WTC11 (cell line): ENCODE measurements around the gene BTBD19. TPM values are rescaled to one million over a fixed set of nuclear protein-coding genes. Genes with fewer than 3 reads are reported as not detected.

Experiments
- CREM ChIP-seq: sonication (generic); formaldehyde crosslinking; IDR thresholded peaks from 2 replicates; pipeline ENCODE4 v1.8.1; 2022; ENCODE audit warnings: mild to moderate bottlenecking, missing genetic modification reagents, moderate library complexity
- E2F1 ChIP-seq: sonication (generic); formaldehyde crosslinking; IDR thresholded peaks from 2 replicates; pipeline ENCODE4 v1.8.0; 2022; ENCODE audit warnings: mild to moderate bottlenecking, missing genetic modification reagents
- ESRRA ChIP-seq: sonication (generic); formaldehyde crosslinking; IDR thresholded peaks from 2 replicates; pipeline ENCODE4 v1.8.1; 2022; ENCODE audit warnings: mild to moderate bottlenecking, missing genetic modification reagents, borderline replicate concordance
- FOXK1 ChIP-seq: sonication (generic); formaldehyde crosslinking; IDR thresholded peaks from 2 replicates; pipeline ENCODE4 v1.8.0; 2022; ENCODE audit warnings: mild to moderate bottlenecking, moderate library complexity, missing genetic modification reagents
- FOXP1 ChIP-seq: sonication (generic); formaldehyde crosslinking; IDR thresholded peaks from 2 replicates; pipeline ENCODE4 v1.8.0; 2022; ENCODE audit warnings: missing genetic modification reagents, mild to moderate bottlenecking, moderate library complexity, borderline replicate concordance
- GABPB1 ChIP-seq: sonication (generic); formaldehyde crosslinking; IDR thresholded peaks from 2 replicates; pipeline ENCODE4 v1.8.1; 2023; ENCODE audit warnings: mild to moderate bottlenecking, missing genetic modification reagents
- HMGA2 ChIP-seq: fragments of 250-450 bp; sonication (Bioruptor Pico); IDR thresholded peaks from 2 replicates; pipeline ENCODE4 v1.4.0; 2021; ENCODE audit warnings: mild to moderate bottlenecking, moderate library complexity
- NFE2L1 ChIP-seq: sonication (generic); formaldehyde crosslinking; IDR thresholded peaks from 2 replicates; pipeline ENCODE4 v1.8.1; 2023; ENCODE audit warnings: missing genetic modification reagents
- RELA ChIP-seq: sonication (generic); formaldehyde crosslinking; IDR thresholded peaks from 2 replicates; pipeline ENCODE4 v1.8.1; 2022; ENCODE audit warnings: missing genetic modification reagents, mild to moderate bottlenecking, borderline replicate concordance
- RORB ChIP-seq: fragments of 250-450 bp; sonication (Bioruptor Pico); IDR thresholded peaks from 2 replicates; pipeline ENCODE4 v1.9.0; 2021; ENCODE audit warnings: mild to moderate bottlenecking
- SP1 ChIP-seq: sonication (generic); formaldehyde crosslinking; conservative IDR thresholded peaks from 2 replicates; pipeline ENCODE4 v1.8.1; 2022; ENCODE audit warnings: missing genetic modification reagents
- ZBTB21 ChIP-seq: sonication (generic); formaldehyde crosslinking; IDR thresholded peaks from 2 replicates; pipeline ENCODE4 v1.8.1; 2023; ENCODE audit warnings: mild to moderate bottlenecking, missing genetic modification reagents, borderline replicate concordance
- ZNF121 ChIP-seq: sonication (generic); formaldehyde crosslinking; IDR thresholded peaks from 2 replicates; pipeline ENCODE4 v1.8.0; 2023; ENCODE audit warnings: missing genetic modification reagents
- ZNF317 ChIP-seq: sonication (generic); formaldehyde crosslinking; IDR thresholded peaks from 2 replicates; pipeline ENCODE4 v1.8.1; 2023; ENCODE audit warnings: low read depth, mild to moderate bottlenecking, moderate library complexity, missing genetic modification reagents, borderline replicate concordance
- ZNF512 ChIP-seq: sonication (generic); formaldehyde crosslinking; IDR thresholded peaks from 2 replicates; pipeline ENCODE4 v1.8.1; 2022; ENCODE audit warnings: missing genetic modification reagents, borderline replicate concordance
- ZNF671 ChIP-seq: fragments of 250-450 bp; sonication (Bioruptor Pico); IDR thresholded peaks from 2 replicates; pipeline ENCODE4 v1.8.0; 2021; ENCODE audit warnings: mild to moderate bottlenecking
- total RNA-seq: library from RNA; stranded (reverse); gene quantifications from 3 replicates; pipeline ENCODE4 v1.2.3, GENCODE V29; 2021
- TF ChIP-seq, protein P1 (sequence below): sonication (generic); formaldehyde crosslinking; IDR thresholded peaks from 2 replicates; pipeline ENCODE4 v1.8.0; 2022; ENCODE audit warnings: mild to moderate bottlenecking, missing genetic modification reagents
- TF ChIP-seq, protein P2 (sequence below): sonication (generic); formaldehyde crosslinking; IDR thresholded peaks from 2 replicates; pipeline ENCODE4 v1.8.0; 2022; ENCODE audit warnings: missing genetic modification reagents
- TF ChIP-seq, protein P3 (sequence below): sonication (generic); formaldehyde crosslinking; IDR thresholded peaks from 2 replicates; pipeline ENCODE4 v1.8.1; 2022; ENCODE audit warnings: mild to moderate bottlenecking, moderate library complexity, missing genetic modification reagents
- TF ChIP-seq, protein P4 (sequence below): sonication (generic); formaldehyde crosslinking; IDR thresholded peaks from 2 replicates; pipeline ENCODE4 v1.8.0; 2023; ENCODE audit warnings: missing genetic modification reagents, mild to moderate bottlenecking, borderline replicate concordance
- TF ChIP-seq, protein P5 (sequence below): sonication (generic); formaldehyde crosslinking; IDR thresholded peaks from 2 replicates; pipeline ENCODE4 v1.8.0; 2022; ENCODE audit warnings: mild to moderate bottlenecking, missing genetic modification reagents
- TF ChIP-seq, protein P6 (sequence below): fragments of 250-450 bp; sonication (Bioruptor Pico); IDR thresholded peaks from 2 replicates; pipeline ENCODE4 v1.9.0; 2021; ENCODE audit warnings: mild to moderate bottlenecking

Gene BTBD19
- total RNA-seq, 1 experiment from 2014 or later = 1.7 TPM

- TF ChIP-seq, protein P1, sequence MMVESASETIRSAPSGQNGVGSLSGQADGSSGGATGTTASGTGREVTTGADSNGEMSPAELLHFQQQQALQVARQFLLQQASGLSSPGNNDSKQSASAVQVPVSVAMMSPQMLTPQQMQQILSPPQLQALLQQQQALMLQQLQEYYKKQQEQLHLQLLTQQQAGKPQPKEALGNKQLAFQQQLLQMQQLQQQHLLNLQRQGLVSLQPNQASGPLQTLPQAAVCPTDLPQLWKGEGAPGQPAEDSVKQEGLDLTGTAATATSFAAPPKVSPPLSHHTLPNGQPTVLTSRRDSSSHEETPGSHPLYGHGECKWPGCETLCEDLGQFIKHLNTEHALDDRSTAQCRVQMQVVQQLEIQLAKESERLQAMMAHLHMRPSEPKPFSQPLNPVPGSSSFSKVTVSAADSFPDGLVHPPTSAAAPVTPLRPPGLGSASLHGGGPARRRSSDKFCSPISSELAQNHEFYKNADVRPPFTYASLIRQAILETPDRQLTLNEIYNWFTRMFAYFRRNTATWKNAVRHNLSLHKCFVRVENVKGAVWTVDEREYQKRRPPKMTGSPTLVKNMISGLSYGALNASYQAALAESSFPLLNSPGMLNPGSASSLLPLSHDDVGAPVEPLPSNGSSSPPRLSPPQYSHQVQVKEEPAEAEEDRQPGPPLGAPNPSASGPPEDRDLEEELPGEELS = peak; percentile 87
- no peak for TF ChIP-seq RORB (CRISPR knock-in tag)
- TF ChIP-seq, protein P2, sequence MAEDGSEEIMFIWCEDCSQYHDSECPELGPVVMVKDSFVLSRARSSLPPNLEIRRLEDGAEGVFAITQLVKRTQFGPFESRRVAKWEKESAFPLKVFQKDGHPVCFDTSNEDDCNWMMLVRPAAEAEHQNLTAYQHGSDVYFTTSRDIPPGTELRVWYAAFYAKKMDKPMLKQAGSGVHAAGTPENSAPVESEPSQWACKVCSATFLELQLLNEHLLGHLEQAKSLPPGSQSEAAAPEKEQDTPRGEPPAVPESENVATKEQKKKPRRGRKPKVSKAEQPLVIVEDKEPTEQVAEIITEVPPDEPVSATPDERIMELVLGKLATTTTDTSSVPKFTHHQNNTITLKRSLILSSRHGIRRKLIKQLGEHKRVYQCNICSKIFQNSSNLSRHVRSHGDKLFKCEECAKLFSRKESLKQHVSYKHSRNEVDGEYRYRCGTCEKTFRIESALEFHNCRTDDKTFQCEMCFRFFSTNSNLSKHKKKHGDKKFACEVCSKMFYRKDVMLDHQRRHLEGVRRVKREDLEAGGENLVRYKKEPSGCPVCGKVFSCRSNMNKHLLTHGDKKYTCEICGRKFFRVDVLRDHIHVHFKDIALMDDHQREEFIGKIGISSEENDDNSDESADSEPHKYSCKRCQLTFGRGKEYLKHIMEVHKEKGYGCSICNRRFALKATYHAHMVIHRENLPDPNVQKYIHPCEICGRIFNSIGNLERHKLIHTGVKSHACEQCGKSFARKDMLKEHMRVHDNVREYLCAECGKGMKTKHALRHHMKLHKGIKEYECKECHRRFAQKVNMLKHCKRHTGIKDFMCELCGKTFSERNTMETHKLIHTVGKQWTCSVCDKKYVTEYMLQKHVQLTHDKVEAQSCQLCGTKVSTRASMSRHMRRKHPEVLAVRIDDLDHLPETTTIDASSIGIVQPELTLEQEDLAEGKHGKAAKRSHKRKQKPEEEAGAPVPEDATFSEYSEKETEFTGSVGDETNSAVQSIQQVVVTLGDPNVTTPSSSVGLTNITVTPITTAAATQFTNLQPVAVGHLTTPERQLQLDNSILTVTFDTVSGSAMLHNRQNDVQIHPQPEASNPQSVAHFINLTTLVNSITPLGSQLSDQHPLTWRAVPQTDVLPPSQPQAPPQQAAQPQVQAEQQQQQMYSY (CRISPR knock-in tag) = no peak
- no peak for TF ChIP-seq CREM (CRISPR knock-in tag)
- peak; percentile 53; the same call in 1 of the 2 replicates for TF ChIP-seq E2F1
- TF ChIP-seq, protein P3, sequence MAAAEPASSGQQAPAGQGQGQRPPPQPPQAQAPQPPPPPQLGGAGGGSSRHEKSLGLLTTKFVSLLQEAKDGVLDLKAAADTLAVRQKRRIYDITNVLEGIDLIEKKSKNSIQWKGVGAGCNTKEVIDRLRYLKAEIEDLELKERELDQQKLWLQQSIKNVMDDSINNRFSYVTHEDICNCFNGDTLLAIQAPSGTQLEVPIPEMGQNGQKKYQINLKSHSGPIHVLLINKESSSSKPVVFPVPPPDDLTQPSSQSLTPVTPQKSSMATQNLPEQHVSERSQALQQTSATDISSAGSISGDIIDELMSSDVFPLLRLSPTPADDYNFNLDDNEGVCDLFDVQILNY (CRISPR knock-in tag) = 0 out of 2 replicates have a peak, but pooled peaks have one; percentile 14
- TF ChIP-seq RELA (CRISPR knock-in tag) = peak; percentile 67; the same call in 1 of the 2 replicates
- TF ChIP-seq ESRRA (CRISPR knock-in tag) = peak; percentile 61; the same call in 1 of the 2 replicates
- peak; percentile 64; the same call in 1 of the 2 replicates for TF ChIP-seq ZBTB21 (CRISPR knock-in tag)
- TF ChIP-seq HMGA2 (CRISPR knock-in tag) = no peak
- TF ChIP-seq, protein P4, sequence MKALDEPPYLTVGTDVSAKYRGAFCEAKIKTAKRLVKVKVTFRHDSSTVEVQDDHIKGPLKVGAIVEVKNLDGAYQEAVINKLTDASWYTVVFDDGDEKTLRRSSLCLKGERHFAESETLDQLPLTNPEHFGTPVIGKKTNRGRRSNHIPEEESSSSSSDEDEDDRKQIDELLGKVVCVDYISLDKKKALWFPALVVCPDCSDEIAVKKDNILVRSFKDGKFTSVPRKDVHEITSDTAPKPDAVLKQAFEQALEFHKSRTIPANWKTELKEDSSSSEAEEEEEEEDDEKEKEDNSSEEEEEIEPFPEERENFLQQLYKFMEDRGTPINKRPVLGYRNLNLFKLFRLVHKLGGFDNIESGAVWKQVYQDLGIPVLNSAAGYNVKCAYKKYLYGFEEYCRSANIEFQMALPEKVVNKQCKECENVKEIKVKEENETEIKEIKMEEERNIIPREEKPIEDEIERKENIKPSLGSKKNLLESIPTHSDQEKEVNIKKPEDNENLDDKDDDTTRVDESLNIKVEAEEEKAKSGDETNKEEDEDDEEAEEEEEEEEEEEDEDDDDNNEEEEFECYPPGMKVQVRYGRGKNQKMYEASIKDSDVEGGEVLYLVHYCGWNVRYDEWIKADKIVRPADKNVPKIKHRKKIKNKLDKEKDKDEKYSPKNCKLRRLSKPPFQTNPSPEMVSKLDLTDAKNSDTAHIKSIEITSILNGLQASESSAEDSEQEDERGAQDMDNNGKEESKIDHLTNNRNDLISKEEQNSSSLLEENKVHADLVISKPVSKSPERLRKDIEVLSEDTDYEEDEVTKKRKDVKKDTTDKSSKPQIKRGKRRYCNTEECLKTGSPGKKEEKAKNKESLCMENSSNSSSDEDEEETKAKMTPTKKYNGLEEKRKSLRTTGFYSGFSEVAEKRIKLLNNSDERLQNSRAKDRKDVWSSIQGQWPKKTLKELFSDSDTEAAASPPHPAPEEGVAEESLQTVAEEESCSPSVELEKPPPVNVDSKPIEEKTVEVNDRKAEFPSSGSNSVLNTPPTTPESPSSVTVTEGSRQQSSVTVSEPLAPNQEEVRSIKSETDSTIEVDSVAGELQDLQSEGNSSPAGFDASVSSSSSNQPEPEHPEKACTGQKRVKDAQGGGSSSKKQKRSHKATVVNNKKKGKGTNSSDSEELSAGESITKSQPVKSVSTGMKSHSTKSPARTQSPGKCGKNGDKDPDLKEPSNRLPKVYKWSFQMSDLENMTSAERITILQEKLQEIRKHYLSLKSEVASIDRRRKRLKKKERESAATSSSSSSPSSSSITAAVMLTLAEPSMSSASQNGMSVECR (CRISPR knock-in tag) = 0 out of 2 replicates have a peak, but pooled peaks have one; percentile 29
- TF ChIP-seq ZNF121 = 0 out of 2 replicates have a peak, but pooled peaks have one; percentile 11
- 0 out of 2 replicates have a peak, but pooled peaks have one; percentile 51 for TF ChIP-seq FOXK1
- TF ChIP-seq ZNF671 = no peak
- TF ChIP-seq, protein P5, sequence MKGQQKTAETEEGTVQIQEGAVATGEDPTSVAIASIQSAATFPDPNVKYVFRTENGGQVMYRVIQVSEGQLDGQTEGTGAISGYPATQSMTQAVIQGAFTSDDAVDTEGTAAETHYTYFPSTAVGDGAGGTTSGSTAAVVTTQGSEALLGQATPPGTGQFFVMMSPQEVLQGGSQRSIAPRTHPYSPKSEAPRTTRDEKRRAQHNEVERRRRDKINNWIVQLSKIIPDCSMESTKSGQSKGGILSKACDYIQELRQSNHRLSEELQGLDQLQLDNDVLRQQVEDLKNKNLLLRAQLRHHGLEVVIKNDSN (CRISPR knock-in tag) = peak; percentile 23; the same call in 1 of the 2 replicates
- TF ChIP-seq, protein P6, sequence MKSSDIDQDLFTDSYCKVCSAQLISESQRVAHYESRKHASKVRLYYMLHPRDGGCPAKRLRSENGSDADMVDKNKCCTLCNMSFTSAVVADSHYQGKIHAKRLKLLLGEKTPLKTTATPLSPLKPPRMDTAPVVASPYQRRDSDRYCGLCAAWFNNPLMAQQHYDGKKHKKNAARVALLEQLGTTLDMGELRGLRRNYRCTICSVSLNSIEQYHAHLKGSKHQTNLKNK (CRISPR knock-in tag) = no peak
- no peak for TF ChIP-seq ZNF317 (CRISPR knock-in tag)
- TF ChIP-seq FOXP1 (CRISPR knock-in tag) = peak; percentile 85; the same call in 1 of the 2 replicates
- 0 out of 2 replicates have a peak, but pooled peaks have one; percentile 49 for TF ChIP-seq SP1 (CRISPR knock-in tag)
- TF ChIP-seq ZNF512 (CRISPR knock-in tag) = no peak
- 0 out of 2 replicates have a peak, but pooled peaks have one; percentile 55 for TF ChIP-seq GABPB1
- TF ChIP-seq NFE2L1 (CRISPR knock-in tag) = 0 out of 2 replicates have a peak, but pooled peaks have one; percentile 32
Measured at GRCh38 chr1:44784094-44785028, 24.0 kb upstream of the BTBD19 start (continued).
